Urothelium cell line (cell line): ENCODE data around the gene LOXL1.
"Not testable (repeated sequence)": the region's sequence is repeated elsewhere in the genome, so short reads cannot be mapped to it uniquely, and the experiment has no call there.

Source experiments
- DNase-seq: peaks from one replicate; pipeline ENCODE4 v3.0.0; 2011; ENCODE audit warnings: low spot score, mixed read lengths
- FAIRE-seq: peaks from 2 replicates; lab custom pipeline; 2011; peaks lifted over from hg19 to GRCh38; lab: Jason Lieb, UNC

Gene LOXL1

DNA sequence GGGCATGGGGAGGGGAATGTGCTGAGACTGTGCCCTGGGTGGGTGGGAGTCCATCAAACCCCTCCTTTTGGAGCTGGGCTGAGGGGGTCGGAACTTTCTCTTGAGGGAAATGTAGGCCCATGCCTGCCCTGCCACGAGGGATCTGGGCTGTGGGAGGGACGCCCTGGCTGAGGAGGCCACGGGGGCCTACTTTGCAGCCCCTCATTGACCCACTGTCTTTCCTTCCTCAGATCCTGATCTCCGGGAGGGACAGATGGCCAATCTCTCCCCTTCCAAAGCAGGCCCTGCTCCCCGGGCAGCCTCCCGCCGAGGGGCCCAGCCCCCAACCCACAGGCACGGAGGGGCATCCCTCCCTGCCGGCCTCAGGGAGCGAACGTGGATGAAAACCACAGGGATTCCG lies 25.3 kb downstream of the LOXL1 start:
- FAIRE-seq (no peak), DNase-seq (no peak)

DNA sequence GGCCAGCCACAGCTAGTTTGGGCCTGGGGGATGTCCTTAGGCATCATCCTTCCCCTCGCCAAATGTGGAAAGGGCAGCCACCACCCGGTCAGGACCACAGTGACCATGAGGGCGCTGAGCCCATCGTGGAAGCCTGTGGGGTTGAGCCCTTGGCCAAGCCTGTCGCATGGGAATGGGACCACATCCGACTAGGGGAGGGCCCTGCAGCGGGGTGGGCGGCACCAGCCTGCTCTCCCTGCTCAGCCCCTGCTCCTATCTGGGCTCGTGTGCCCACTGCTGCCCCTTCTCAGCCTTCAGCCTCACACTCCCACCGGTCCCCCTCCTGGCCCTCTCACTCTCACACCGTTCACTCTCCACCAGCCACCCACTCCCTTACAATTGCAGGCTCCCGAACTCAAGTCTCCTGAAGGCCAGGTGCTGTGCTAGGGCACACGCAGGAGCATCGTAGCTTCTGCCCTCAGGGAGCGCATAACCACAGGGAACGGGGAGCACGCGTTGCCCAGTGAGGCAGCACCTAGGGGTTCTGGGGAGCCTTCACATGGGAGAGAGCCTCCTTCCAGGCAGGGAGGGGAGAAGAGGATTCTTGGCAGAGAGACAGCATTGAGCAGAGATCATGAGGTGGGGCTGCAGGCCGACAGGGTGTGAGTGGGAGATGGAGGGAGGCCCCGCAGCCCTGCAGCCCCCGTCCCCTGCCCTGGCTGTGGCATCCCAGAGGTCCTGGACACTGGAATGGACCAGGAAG lies 26.1 kb downstream of the LOXL1 start:
- no peak for FAIRE-seq
- DNase-seq, result no peak

DNA sequence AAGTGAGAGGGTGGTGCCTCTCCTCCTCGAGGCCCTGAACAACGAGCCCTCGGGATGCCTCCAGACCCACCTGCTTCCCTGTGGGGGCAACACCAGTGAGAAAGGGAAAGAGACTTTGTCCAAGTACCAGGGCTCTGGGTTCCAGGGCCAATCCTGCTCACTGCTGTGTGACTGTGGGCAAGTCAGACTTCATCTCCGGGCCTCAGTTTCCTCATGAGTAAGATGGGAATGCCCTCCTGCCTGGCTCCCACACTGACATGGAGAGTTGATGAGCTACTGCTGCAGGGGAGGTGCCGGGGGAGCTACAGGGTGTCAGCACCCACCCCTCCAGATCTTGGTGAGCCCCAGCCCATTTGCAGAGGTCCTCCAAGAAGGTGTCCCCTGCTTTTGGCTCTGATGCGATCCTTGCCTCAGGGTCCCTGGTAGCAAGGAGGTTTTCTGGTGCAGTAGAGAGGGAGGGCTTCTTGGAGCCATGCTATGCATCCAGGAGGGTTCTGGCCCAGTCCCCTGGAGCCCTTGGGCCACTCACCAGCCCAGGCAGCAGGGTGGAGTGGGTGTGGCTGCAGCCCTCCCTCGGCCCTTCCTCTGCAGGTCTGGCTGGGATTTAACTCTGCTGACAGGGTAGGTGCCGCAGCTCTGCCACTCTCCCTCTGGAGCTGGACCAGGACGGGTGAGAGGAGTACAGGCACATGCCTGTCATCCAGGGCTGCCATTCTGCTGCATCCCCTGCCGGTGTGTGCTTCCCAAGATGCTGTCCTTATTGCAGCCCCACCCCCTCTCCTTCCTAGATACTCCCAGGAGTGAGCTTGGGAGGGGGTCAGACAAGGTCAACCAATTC lies 26.9 kb downstream of the LOXL1 start:
- DNase-seq, result no peak
- FAIRE-seq, result no peak

DNA sequence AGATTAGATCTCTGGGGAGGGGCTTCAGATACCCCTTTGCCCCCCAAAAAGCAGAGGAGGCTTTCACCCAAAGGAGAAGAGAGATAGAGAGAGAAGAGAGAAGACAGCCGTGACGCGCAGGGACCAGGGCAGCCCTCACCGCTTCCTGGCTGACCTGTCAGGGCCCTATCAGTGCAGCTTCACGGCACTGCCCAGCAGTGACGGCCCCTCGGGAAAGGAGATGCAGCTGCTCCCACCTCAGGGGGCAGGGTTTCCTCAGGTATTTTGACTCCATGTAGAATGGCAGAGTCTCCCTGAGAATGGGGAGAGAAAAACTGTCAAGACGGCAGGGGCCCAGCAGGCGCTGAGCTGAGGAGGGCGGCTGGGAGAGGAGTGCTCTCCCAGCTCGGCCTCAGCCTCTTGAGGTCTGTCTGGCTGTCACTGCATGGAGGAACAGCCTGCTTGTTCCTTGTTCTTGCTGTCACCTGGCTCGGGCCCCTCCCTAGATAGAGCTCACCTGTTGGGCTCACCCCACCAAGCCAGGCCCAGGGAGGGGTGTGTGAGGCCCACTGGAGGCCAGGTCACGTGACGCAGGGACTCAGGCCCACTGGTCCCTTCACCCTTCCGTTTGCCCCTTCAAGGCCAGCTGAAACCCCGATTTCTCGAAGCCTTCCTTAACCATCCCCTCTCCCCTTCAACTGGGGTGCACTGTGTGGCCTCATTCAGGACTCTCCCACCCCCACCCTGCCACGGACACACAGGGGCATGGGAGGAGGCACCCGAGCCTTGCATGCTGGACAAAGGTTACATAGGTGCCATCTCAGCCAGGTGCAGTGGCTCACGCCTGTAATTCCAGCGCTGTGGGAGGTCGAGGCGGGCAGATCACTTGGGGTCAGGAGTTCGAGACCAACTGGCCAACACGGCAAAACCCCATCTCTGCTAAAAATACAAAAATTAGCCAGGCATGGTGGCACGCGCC lies 28.2 kb downstream of the LOXL1 start:
- no peak for DNase-seq
- no peak for FAIRE-seq

DNA sequence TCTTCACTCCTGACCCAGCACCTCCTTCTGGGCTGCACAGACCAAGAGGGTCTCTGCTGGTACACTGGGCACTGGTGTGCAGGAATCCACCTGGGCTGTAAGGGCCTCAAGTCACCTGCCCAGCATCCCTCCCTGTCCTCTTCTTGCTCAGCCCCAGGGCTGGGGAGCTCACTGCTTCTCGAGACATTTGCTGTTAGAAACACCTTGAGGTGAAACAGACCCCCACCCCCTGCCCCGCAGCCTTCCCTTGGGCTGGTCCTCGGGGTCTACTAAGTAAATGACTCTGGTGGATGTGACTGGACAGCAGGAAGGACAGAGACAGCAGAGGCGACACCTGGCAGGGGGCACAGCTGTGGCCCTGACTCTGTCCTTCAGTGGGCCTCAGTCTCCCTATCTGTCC lies 29.1 kb downstream of the LOXL1 start:
- FAIRE-seq (no peak), DNase-seq (no peak)

DNA sequence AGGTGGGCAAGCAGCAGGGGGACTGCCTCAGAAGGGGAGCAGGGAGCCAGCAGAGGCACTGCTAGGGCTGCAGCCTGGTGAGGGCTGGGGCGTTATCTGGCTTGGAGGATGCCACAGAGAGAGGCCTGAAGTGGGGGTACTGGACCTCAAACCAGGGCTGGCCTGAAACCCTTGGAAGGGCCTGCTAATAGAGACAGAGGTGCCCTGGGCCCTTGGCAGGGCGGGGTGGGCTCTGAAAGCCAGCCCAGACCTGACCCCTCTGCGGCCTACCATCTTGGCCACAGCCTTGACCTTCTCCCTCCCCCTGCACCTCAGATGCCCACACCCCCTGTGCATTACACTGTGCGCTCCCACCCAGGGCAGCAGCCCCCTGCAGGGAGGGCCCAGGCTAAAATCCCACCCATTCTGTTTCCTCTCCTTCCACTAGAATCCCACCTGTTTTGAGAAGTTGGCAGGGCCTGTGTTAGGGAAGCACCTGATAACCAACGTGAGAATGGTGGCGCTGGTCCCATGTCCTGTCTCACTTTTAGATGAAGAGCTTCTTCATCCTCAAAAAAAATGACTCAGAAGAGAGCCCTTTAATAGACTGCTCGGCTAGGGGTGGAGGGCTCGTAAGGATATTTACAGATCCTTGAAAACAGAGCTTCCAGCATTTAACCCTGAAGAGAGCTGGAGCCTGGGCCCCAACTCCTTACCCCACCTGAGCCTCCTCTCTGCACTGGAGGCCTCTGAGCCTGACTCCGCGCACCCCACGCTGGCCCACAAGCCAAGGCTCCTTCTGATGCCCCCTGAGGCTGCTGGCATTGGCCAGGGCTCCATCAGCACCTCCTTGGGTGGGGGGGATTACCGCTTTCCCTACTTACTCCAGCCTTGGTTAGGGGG lies 29.8 kb downstream of the LOXL1 start:
- FAIRE-seq, result no peak
- DNase-seq, result no peak

DNA sequence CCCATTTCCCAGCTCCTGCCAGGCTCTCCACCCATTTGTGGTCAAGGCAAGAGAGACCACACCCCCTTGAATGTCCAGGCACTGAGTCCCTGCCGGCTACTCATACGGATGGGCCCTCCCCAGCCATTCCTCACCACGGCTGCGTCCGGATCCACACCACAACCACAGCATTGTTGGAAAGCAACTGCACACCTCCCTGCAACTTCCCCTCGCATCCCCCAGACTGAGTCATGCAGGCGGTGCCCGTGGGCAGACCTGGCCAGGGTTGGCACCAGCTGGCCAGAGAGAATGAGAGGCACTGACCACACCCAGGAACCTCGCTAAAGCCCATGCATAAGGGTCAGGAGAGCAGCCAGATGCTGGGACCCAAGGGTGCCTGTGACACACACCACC lies 30.5 kb downstream of the LOXL1 start:
- DNase-seq, result peak; percentile 89
- FAIRE-seq, result peak; percentile 90

DNA sequence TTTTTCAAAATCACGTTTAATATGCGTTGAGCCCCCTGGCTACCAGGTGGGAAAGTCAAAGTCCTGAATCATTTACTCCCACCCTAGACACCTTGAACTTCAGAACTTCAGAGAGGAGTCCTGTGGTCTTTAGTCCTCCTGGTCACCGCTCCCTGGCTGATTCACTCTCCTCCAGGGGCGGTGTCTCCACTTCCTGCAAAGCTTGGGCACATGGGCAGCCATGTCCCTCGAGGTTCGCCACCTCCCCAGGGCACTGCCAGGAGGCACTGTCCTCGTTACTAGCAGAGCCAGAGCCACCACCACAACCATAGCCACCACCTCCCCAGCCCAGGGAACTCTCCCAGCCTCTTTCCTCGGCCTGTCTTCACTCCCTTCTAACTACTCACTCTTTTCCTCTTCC lies 31.0 kb downstream of the LOXL1 start:
- FAIRE-seq, result no peak
- peak; percentile 46 for DNase-seq

DNA sequence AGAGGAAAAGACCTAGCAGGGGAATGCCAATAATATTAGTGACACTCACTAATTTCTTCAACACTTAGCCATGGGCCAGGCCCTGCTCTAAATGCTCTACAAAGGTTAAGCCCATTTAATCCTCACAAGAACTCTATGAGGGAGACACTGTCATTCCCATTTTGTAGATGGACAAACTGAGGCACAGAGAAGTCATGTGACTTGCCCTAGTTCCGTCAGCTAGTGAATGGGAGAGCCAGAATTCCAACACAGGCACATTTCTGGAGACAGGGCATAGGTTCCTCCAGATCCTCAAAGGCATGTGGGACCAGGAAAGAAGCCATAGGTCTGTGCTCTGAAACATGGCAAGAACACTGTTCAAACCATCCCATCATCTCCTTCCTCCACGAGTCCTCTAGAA lies 31.5 kb downstream of the LOXL1 start:
- DNase-seq (no peak), FAIRE-seq (no peak)

DNA sequence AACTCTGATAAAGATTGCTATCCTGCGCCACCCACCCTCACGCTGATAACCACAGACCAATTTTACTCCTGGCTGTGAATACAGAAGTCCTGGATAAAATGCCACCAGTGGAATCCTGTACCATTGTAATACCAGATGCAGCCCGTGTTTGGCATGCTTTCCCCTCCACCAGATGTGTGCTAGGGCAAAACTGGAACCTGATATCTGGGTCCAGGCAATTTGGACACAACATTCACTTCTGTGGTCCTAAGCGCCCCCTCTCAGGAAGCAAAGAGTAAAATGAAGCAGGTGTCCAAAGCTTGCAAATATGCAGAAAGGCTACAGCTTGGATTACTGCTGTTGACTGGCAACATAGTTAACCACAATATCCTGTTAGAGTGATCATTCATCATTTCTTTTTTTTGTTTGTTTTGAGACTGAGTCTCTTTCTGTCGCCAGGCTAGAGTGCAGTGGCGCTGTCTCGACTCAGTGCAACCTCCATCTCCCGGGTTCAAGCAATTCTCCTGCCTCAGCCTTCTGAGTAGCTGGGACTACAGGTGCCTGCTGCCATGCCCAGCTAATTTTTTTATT lies 32.8 kb downstream of the LOXL1 start:
- no peak for FAIRE-seq
- peak; percentile 42 for DNase-seq

DNA sequence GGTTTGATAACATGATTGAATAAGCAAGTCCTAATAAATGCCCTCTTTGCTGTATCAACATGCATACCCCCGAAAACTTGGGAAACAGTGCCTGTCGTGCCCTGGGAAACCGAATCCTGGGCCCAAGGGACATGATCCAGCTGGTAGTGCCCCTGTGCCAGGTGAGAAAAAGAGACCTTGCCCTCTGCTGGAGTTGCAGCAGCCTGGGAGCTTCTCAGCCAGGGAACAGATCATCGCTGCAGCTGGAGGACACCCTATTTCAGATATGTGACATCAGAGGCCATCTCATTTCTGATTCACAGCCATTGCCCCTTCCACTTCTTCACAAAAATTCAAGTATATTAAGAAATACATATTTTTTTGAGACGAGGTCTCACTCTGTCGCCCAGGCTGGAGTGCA lies 33.5 kb downstream of the LOXL1 start:
- FAIRE-seq (no peak), DNase-seq (no peak)

DNA sequence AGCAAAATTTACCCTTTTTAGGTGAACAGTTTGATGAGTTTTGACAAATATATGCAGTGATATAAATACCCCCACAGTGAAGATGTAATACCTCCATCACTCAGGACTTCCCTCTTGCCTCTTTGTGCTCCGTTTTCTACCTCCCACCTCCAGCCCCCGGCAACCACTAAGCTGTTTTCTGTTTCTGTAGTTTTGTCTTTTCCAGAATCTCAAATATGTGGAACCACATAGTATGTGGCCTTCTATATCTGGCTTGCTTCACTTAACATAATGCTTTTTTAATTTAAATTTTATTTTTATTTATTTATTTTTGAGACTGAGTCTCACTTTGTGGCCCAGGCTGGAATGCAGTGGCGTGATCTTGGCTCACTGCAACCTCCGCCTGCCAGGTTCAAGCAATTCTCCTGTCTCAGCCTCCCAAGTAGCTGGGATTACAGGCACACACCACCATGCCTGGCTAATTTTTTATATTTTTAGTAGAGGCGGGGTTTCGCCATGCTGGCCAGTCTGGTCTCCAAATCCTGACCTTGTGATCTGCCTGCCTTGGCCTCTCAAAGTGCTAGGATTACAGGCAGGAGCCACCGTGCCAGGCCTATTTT lies 34.3 kb downstream of the LOXL1 start:
- not testable (repeated sequence) for FAIRE-seq, DNase-seq

DNA sequence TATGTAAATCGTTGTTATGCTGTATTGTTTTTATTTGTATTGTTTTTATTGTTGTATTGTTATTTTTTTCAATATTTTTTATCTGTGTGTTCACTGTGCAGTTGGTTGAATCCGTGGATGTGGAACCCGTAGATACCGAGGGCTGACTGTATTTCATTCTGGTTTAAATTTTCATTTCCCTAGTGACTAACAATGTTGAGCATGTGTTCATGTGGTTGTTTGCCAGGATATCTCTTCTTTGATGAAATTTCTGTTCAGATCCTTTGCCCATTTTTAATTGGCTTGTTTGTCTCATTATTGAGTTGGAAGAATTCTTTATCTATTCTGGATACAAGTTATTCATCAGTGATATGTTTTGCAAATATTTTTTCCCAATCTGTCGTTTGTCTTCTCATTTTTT lies 36.2 kb downstream of the LOXL1 start:
- no peak for FAIRE-seq
- no peak for DNase-seq

DNA sequence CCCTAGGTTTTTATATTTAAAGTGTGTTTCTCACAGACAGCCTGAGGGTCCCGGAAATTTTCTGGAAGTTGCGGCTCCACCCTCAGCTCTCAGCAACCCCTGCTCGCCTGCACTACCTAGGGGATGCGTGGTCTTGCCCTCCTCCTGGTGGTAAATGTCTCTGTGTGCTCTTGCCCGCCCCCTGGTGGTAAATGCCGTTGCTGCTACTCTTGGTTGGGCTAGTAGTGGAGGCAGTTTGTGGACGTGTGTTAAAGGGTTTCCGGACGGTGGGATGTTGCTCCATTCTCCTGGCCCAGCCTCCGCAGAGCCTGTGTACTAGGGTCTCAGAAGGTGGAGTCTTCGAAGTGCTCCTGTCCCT lies 38.5 kb downstream of the LOXL1 start:
- DNase-seq, result peak; percentile 64
- no peak for FAIRE-seq

DNA sequence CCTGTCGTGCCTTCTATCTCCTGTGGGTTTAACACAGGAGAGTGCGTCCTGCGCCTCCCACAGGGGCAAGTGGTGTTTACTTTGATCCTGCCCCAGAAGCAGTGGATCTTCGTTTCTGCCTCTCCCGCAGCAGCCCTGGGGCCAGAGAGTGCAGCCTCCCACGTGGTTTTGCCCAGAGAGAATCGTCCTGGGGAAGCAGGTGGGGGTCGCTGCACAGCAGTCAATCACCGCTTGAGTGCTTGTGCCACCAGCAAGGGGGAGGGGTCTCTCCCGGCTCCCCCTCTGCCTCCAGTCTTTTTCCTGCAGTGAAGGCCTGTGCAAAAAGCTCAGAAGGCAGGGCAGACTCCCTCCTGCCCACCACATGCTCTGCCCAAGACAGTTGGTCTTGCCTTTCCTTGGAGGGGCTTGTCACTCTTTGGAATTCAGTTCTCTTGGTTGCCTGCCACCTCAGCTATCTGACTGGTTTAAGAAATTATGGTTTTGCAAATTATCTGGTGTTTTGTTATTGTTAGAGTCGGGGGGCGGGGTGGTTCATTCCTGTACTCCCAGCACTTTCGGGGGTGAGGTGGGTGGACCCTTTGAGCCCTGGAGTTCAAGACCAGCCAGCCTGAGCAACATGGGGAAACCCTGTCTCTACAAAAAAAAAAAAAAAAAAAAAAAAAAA lies 39.0 kb downstream of the LOXL1 start:
- DNase-seq (no peak), FAIRE-seq (no peak)

DNA sequence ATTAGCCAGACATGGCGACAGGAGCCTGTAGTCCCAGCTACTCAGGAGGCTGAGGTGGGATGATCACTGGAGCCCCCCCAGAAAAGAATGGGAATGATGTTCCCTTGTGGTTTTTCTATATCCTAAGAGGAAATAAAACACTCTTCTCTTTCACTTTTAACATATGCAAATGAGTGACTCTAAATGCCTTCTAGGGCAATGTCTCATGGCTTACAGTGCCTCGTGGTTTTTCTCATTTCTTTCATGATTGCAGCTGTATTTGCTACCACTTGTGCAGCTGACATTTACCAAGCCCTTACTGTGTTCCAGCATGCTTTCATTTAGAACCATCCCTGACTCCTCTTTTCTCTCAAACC lies 39.5 kb downstream of the LOXL1 start:
- DNase-seq, result no peak
- no peak for FAIRE-seq

DNA sequence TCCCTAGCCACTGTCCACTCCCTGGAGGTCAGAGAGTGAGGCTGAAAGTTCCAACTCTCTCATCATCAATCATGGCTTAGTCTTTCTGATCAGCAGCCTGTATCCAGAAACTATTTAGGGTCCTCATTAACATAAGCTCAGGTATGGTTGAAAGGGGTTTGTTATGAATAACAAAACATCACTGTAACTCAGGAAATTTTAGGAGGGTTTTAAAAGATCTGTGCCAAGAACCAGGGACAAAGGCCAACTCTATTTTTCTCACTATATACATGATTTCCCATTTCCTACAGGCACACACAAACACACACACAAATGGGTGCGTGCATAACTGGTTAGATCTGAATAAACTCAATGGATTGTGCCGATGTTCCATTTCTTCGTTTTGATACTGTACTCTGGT lies 42.2 kb downstream of the LOXL1 start:
- FAIRE-seq (no peak), DNase-seq (no peak)

DNA sequence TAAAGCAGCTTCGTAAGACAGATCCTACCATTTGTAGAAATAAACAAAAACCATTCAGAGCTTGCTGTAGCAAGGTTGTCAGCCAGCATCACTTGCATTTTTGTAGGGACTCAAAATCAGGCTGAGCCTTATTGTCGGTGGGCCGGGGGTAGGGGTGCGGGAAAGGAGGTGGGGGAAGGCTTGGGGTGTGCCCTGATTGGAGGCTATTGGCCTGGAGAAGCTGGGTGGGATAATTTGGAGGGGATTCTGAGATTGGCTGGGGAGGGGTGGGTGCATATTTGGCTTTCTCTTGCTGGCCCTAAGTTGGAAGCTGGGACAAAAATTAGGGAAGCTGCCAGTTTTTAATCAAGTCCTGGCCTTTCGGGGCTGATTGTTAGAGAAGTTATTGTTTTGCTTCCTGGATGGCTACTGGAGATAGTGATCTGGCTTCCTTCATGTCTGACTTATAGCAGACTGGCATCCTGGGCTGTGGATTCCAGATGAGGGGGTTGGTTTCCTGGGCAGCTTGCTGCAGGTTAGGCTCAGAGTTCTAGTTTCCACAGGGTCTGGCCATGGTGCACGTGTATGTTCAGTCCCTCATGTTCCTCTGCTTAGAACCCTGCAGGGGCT lies 43.0 kb downstream of the LOXL1 start:
- DNase-seq (no peak), FAIRE-seq (no peak)
